ENCODE results near the gene DUSP11. TPM values are rescaled to one million over a fixed set of nuclear protein-coding genes. Genes with fewer than 3 reads are reported as not detected.

The DUSP11 gene
- 10 to 100 TPM; 30.7 to 50.1 TPM for total RNA-seq

- H3K27me3 Mint-ChIP-seq = peaks cover 4 to 7% of the 10 kb centered on the region in 2 donors
- H3K4me1 Mint-ChIP-seq (ENCODE audit: low read depth in 2 of 2) = peaks cover 21% of the 10 kb centered on the region in 2 donors
- H3K9me3 Mint-ChIP-seq = no peaks in the 10 kb centered on the region
- ATAC-seq (peak; percentile 100), DNase-seq (ENCODE audit: low spot score) (peak; percentile 95)
- peak within 1 kb of the TSS; percentile 95 for H3K4me3 Mint-ChIP-seq
- H3K27ac Mint-ChIP-seq = peak within 1 kb of the TSS; percentile 86 to 95
- H3K36me3 Mint-ChIP-seq = peaks cover 9% of the 10 kb centered on the region
Measured at GRCh38 chr2:73779467-73780236, at the start of gene DUSP11. Gene DUSP11 (minus strand): TSS chr2:73780103. CDS start chr2:73779974, 129 bp downstream.

- peak; percentile 93 for DNase-seq (ENCODE audit: low spot score)
- Mint-ChIP-seq H3K9me3 (peaks cover 4% of the 10 kb centered on the region), H3K27ac (peak within 1 kb of the TSS; percentile 96 to 98), H3K4me3 (peak within 1 kb of the TSS; percentile 93), H3K36me3 (peaks cover 7% of the 10 kb centered on the region), H3K27me3 (no peaks in the 10 kb centered on the region), H3K4me1 (ENCODE audit: low read depth in 2 of 2) (peaks cover 64 to 66% of the 10 kb centered on the region in 2 donors)
- ATAC-seq = peak; percentile 79 to 84
Measured at GRCh38 chr2:73828818-73829570, 49.1 kb upstream of the DUSP11 start, which contains the start of gene STAMBP. Gene STAMBP (plus strand): TSS chr2:73828961. CDS start chr2:73830857, 1,896 bp downstream.

- Mint-ChIP-seq H3K4me3 (peak overlapping the region; percentile 93), H3K4me1 (ENCODE audit: low read depth in 2 of 2) (peaks cover 66 to 70% of the 10 kb centered on the region in 2 donors), H3K27ac (peak overlapping the region; percentile 96 to 98), H3K27me3 (no peaks in the 10 kb centered on the region), H3K9me3 (peaks cover 4% of the 10 kb centered on the region), H3K36me3 (peaks cover 7% of the 10 kb centered on the region)
- ATAC-seq = no peak
- no peak for DNase-seq (ENCODE audit: low spot score)
Measured at GRCh38 chr2:73828389-73828817, 48.5 kb upstream of the DUSP11 start.

GRCh38 chr2:73827660-73828388 lies 47.9 kb upstream of the DUSP11 start:
- no peak for DNase-seq (ENCODE audit: low spot score)
- no peak for ATAC-seq
- H3K36me3 Mint-ChIP-seq = peaks cover 5% of the 10 kb centered on the region
- peak overlapping the region; percentile 93 for H3K4me3 Mint-ChIP-seq
- peak overlapping the region; percentile 96 to 98 for H3K27ac Mint-ChIP-seq
- peaks cover 4% of the 10 kb centered on the region for H3K9me3 Mint-ChIP-seq
- no peaks in the 10 kb centered on the region for H3K27me3 Mint-ChIP-seq
- H3K4me1 Mint-ChIP-seq (ENCODE audit: low read depth in 2 of 2) = peaks cover 71 to 74% of the 10 kb centered on the region in 2 donors

- H3K27me3 Mint-ChIP-seq = no peaks in the 10 kb centered on the region
- peak overlapping the region; percentile 96 to 98 for H3K27ac Mint-ChIP-seq
- ATAC-seq (no peak), DNase-seq (ENCODE audit: low spot score) (no peak)
- peak overlapping the region; percentile 84 for H3K4me3 Mint-ChIP-seq
- H3K4me1 Mint-ChIP-seq (ENCODE audit: low read depth in 2 of 2) = peaks cover 71 to 75% of the 10 kb centered on the region in 2 donors
- no peaks in the 10 kb centered on the region for H3K36me3 Mint-ChIP-seq
- H3K9me3 Mint-ChIP-seq = peaks cover under 1% of the 10 kb centered on the region
Measured at GRCh38 chr2:73827018-73827417, 47.1 kb upstream of the DUSP11 start.

- ATAC-seq (no peak), DNase-seq (ENCODE audit: low spot score) (no peak)
- Mint-ChIP-seq H3K4me3 (no peak overlapping the region), H3K27ac (peak overlapping the region; percentile 5 to 100), H3K4me1 (ENCODE audit: low read depth in 2 of 2) (peaks cover 74 to 76% of the 10 kb centered on the region in 2 donors), H3K36me3 (no peaks in the 10 kb centered on the region), H3K27me3 (no peaks in the 10 kb centered on the region), H3K9me3 (peaks cover 3% of the 10 kb centered on the region)
Measured at GRCh38 chr2:73825408-73825807, 45.5 kb upstream of the DUSP11 start.

GRCh38 chr2:73823916-73824523 lies 44.1 kb upstream of the DUSP11 start:
- Mint-ChIP-seq H3K9me3 (peaks cover 3% of the 10 kb centered on the region), H3K27me3 (peaks cover 1 to 4% of the 10 kb centered on the region in 2 donors), H3K4me3 (no peak overlapping the region), H3K27ac (peak overlapping the region; percentile 83 to 100), H3K4me1 (ENCODE audit: low read depth in 2 of 2) (peaks cover 62 to 64% of the 10 kb centered on the region in 2 donors), H3K36me3 (no peaks in the 10 kb centered on the region)
- no peak for ATAC-seq
- DNase-seq (ENCODE audit: low spot score) = peak; percentile 67

- DNase-seq (ENCODE audit: low spot score) (no peak), ATAC-seq (no peak)
- Mint-ChIP-seq H3K4me1 (ENCODE audit: low read depth in 2 of 2) (peaks cover 57 to 60% of the 10 kb centered on the region in 2 donors), H3K9me3 (peaks cover 3% of the 10 kb centered on the region), H3K36me3 (no peaks in the 10 kb centered on the region), H3K27me3 (peaks cover 2 to 6% of the 10 kb centered on the region in 2 donors), H3K4me3 (peak overlapping the region; percentile 80), H3K27ac (peak overlapping the region; percentile 83 to 100)
Measured at GRCh38 chr2:73823416-73823815, 43.5 kb upstream of the DUSP11 start.

- ATAC-seq = no peak
- peaks cover 2 to 6% of the 10 kb centered on the region in 2 donors for H3K27me3 Mint-ChIP-seq
- peaks cover 3% of the 10 kb centered on the region for H3K9me3 Mint-ChIP-seq
- H3K36me3 Mint-ChIP-seq = no peaks in the 10 kb centered on the region
- peaks cover 56 to 60% of the 10 kb centered on the region in 2 donors for H3K4me1 Mint-ChIP-seq (ENCODE audit: low read depth in 2 of 2)
- no peak for DNase-seq (ENCODE audit: low spot score)
- H3K4me3 Mint-ChIP-seq = peak overlapping the region; percentile 80
- peak overlapping the region; percentile 83 to 100 for H3K27ac Mint-ChIP-seq
Measured at GRCh38 chr2:73822991-73823390, 43.1 kb upstream of the DUSP11 start.

GRCh38 chr2:73822276-73822675 lies 42.4 kb upstream of the DUSP11 start:
- Mint-ChIP-seq H3K4me1 (ENCODE audit: low read depth in 2 of 2) (peaks cover 49 to 55% of the 10 kb centered on the region in 2 donors), H3K27ac (peak overlapping the region; percentile 83 to 100), H3K9me3 (peaks cover 3% of the 10 kb centered on the region), H3K27me3 (peaks cover 2 to 6% of the 10 kb centered on the region in 2 donors), H3K36me3 (no peaks in the 10 kb centered on the region), H3K4me3 (peak overlapping the region; percentile 80)
- ATAC-seq (peak; percentile 88 to 92), DNase-seq (ENCODE audit: low spot score) (peak; percentile 69)

- ATAC-seq = peak; percentile 40 to 45
- H3K4me3 Mint-ChIP-seq = peak overlapping the region; percentile 80
- no peaks in the 10 kb centered on the region for H3K36me3 Mint-ChIP-seq
- H3K9me3 Mint-ChIP-seq = peaks cover 3% of the 10 kb centered on the region
- no peak for DNase-seq (ENCODE audit: low spot score)
- peak overlapping the region; percentile 83 to 100 for H3K27ac Mint-ChIP-seq
- peaks cover 3 to 6% of the 10 kb centered on the region in 2 donors for H3K27me3 Mint-ChIP-seq
- H3K4me1 Mint-ChIP-seq (ENCODE audit: low read depth in 2 of 2) = peaks cover 44 to 54% of the 10 kb centered on the region in 2 donors
Measured at GRCh38 chr2:73821669-73822068, 41.8 kb upstream of the DUSP11 start.

- peak overlapping the region; percentile 80 for H3K4me3 Mint-ChIP-seq
Measured at GRCh38 chr2:73821227-73821626, 41.3 kb upstream of the DUSP11 start.

GRCh38 chr2:73818296-73818695 lies 38.4 kb upstream of the DUSP11 start:
- Mint-ChIP-seq H3K9me3 (peaks cover 3% of the 10 kb centered on the region), H3K27me3 (peaks cover 6 to 13% of the 10 kb centered on the region in 2 donors), H3K36me3 (no peaks in the 10 kb centered on the region), H3K4me1 (ENCODE audit: low read depth in 2 of 2) (peaks cover 27 to 41% of the 10 kb centered on the region in 2 donors), H3K27ac (peak overlapping the region in 1 of 2 donors; percentile 9), H3K4me3 (no peak overlapping the region)
- DNase-seq (ENCODE audit: low spot score) (no peak), ATAC-seq (no peak)

More at GRCh38 chr2:73821227-73821626, 41.3 kb upstream of the DUSP11 start:
- Mint-ChIP-seq H3K4me1 (ENCODE audit: low read depth in 2 of 2) (peaks cover 44 to 52% of the 10 kb centered on the region in 2 donors), H3K36me3 (no peaks in the 10 kb centered on the region), H3K27me3 (peaks cover 5 to 6% of the 10 kb centered on the region in 2 donors), H3K9me3 (peaks cover 3% of the 10 kb centered on the region), H3K27ac (peak overlapping the region; percentile 83 to 100)
- peak; percentile 84 for DNase-seq (ENCODE audit: low spot score)
- ATAC-seq = peak; percentile 86 to 87

Measured in natural killer cell treated with Interleukin-12 subunit alpha and Interleukin-12 subunit beta and Interleukin-15 and Interleukin-18, amount 100 ng/mL, for 72 hours (primary cell).